ENCODE data around the gene CNTNAP5. TPM values are rescaled to one million over a fixed set of nuclear protein-coding genes. Genes with fewer than 3 reads are reported as not detected.

The CNTNAP5 gene
- total and polyA plus RNA-seq, 2 donors (not counting 3 experiments of a cell fraction or from before 2014, with no cell fraction given), result not detected

DNA sequence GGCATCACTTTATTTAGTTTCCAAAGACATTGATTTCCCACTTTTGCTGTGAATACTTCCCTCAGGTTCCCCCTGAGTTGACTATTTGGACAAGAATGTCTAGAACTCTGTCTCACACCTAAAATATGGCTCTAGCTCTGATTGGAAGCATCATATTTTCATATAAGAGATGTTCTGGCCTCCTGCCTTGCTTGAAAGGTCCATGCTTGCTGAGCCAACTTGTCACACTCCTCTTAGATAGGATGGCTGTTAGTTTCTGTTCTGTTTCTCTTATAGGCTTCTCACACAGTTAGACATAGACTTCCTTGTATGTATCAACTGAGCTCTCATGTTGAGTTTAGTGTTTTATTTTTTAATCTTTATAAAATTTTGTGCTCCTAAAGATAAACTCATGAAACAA, 87.1 kb downstream of the CNTNAP5 start:
- no peak overlapping the region for H3K9ac ChIP-seq (replicated peaks; ENCODE audit: extremely low read depth, insufficient read depth, low read length)
- no peaks in the 10 kb centered on the region for H3K36me3 ChIP-seq (ENCODE audit: control insufficient read depth in 2 of 2, extremely low read depth in 1 of 2, insufficient read depth in 2 of 2, low read length in 2 of 2)
- H3K9me1 ChIP-seq (replicated peaks; ENCODE audit: control insufficient read depth, extremely low read depth, insufficient read depth, low read length), result no peaks in the 10 kb centered on the region
- no peak for FAIRE-seq
- intact Hi-C loops (cut with micrococcal nuclease), result no loop called here
- H3K4me2 ChIP-seq (ENCODE audit: insufficient read depth, low read length), result no peak overlapping the region
- no peaks in the 10 kb centered on the region for H3K9me3 ChIP-seq (replicated peaks; ENCODE audit: control insufficient read depth, insufficient read depth, low read length)
- no TSS peak for BruUV-seq (replicated peaks)
- no peaks in the 10 kb centered on the region for H4K20me1 ChIP-seq (replicated peaks; ENCODE audit: control insufficient read depth, extremely low read depth, insufficient read depth, low read length)
- dilution Hi-C loops (cut with MboI; ENCODE audit: extremely low pct_ligation_motif_present, low sequenced_read_pairs), result no loop called here
- H3K4me3 ChIP-seq (replicated peaks in 1 of 3; ENCODE audit: insufficient read depth in 1 of 3, low read depth in 1 of 3, low read length in 3 of 3), result no peak overlapping the region
- H3K27ac ChIP-seq (ENCODE audit: insufficient read depth, low read depth, low read length), result no peak overlapping the region
- DNase-seq (ENCODE audit: low read depth, low spot score), result no peak
- TF ChIP-seq FOS (IDR thresholded peaks at IDR 0.05; ENCODE audit: borderline replicate concordance, insufficient read depth, low read length), result no peak
- TF ChIP-seq JUN (IDR thresholded peaks at IDR 0.05; ENCODE audit: borderline replicate concordance, insufficient read depth, insufficient read length, low read depth), result no peak
- TF ChIP-seq POLR2AphosphoS5 (IDR thresholded peaks at IDR 0.05; ENCODE audit: insufficient read depth, low read depth, low read length), result no peak
- TF ChIP-seq MYC (IDR thresholded peaks at IDR 0.05; ENCODE audit: low read depth, low read length), result no peak
- no peak for TF ChIP-seq EZH2 (IDR thresholded peaks at IDR 0.05; ENCODE audit: borderline replicate concordance, low read depth, low read length, severe bottlenecking)
- no peak for TF ChIP-seq GATA2 (IDR thresholded peaks at IDR 0.05; ENCODE audit: insufficient read depth, insufficient read length, low read depth, low read length)
- TF ChIP-seq POLR2A (IDR thresholded peaks at IDR 0.05; ENCODE audit: low read depth, low read length), result no peak
- TF ChIP-seq, protein P1, sequence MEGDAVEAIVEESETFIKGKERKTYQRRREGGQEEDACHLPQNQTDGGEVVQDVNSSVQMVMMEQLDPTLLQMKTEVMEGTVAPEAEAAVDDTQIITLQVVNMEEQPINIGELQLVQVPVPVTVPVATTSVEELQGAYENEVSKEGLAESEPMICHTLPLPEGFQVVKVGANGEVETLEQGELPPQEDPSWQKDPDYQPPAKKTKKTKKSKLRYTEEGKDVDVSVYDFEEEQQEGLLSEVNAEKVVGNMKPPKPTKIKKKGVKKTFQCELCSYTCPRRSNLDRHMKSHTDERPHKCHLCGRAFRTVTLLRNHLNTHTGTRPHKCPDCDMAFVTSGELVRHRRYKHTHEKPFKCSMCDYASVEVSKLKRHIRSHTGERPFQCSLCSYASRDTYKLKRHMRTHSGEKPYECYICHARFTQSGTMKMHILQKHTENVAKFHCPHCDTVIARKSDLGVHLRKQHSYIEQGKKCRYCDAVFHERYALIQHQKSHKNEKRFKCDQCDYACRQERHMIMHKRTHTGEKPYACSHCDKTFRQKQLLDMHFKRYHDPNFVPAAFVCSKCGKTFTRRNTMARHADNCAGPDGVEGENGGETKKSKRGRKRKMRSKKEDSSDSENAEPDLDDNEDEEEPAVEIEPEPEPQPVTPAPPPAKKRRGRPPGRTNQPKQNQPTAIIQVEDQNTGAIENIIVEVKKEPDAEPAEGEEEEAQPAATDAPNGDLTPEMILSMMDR (IDR thresholded peaks at IDR 0.05; ENCODE audit: extremely low read depth in 1 of 2, insufficient read depth in 1 of 2, low read depth in 1 of 2, low read length in 2 of 2), result no peak
- TF ChIP-seq, protein P2, sequence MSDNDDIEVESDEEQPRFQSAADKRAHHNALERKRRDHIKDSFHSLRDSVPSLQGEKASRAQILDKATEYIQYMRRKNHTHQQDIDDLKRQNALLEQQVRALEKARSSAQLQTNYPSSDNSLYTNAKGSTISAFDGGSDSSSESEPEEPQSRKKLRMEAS (IDR thresholded peaks at IDR 0.05; ENCODE audit: insufficient read depth, insufficient read length), result no peak
- no peak overlapping the region for H2AFZ ChIP-seq (ENCODE audit: low read depth, low read length)
- ChIA-PET POLR2A (no interaction called here), CTCF (no interaction called here)
- H3K27me3 ChIP-seq (ENCODE audit: control insufficient read depth in 2 of 2, insufficient read depth in 2 of 2, low read length in 2 of 2), result no peaks in the 10 kb centered on the region
- H3K4me1 ChIP-seq (ENCODE audit: control insufficient read depth, extremely low read depth, insufficient read depth, low read length), result no peaks in the 10 kb centered on the region
- no peaks in the 10 kb centered on the region for H3K79me2 ChIP-seq (ENCODE audit: control insufficient read depth, insufficient read depth, low read length)

All from endothelial cell of umbilical vein (primary cell).